GM08714 (cell line): Measurements from ENCODE around the gene SNRNP25.

Source experiments
- H3K4me3 ChIP-seq: fragments of 200-500 bp; sonication (Bioruptor generic); 2 replicates; pipeline ENCODE4 v1.5.1; 2014; ENCODE audit warnings: mild to moderate bottlenecking, low read length, inconsistent platforms
- ZNF274 ChIP-seq: IDR thresholded peaks from 2 replicates; pipeline ENCODE4 v1.6.1; 2012; ENCODE audit warnings: mild to moderate bottlenecking, low read depth, low read length

Gene SNRNP25

DNA sequence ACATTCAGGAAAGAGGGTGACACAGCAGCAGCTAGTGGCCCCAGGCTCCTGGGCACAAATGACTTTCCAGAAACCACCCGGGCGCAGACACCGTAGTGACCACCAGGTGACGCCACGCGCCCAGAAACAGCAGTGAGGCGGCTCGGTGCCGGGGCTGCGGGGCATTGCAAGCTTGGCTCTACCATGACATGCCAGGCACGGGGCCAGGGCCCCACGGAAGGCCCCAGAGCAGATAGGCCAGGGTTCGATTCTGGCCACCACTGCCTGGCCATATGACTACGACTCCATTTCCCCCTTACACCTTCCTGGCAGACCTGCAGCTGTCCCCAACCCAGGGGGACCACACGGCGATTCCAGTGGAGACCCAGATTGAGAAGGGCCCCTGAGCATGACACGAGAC lies 12.1 kb downstream of the SNRNP25 start:
- no peak overlapping the region for H3K4me3 ChIP-seq
- no peak for TF ChIP-seq ZNF274

DNA sequence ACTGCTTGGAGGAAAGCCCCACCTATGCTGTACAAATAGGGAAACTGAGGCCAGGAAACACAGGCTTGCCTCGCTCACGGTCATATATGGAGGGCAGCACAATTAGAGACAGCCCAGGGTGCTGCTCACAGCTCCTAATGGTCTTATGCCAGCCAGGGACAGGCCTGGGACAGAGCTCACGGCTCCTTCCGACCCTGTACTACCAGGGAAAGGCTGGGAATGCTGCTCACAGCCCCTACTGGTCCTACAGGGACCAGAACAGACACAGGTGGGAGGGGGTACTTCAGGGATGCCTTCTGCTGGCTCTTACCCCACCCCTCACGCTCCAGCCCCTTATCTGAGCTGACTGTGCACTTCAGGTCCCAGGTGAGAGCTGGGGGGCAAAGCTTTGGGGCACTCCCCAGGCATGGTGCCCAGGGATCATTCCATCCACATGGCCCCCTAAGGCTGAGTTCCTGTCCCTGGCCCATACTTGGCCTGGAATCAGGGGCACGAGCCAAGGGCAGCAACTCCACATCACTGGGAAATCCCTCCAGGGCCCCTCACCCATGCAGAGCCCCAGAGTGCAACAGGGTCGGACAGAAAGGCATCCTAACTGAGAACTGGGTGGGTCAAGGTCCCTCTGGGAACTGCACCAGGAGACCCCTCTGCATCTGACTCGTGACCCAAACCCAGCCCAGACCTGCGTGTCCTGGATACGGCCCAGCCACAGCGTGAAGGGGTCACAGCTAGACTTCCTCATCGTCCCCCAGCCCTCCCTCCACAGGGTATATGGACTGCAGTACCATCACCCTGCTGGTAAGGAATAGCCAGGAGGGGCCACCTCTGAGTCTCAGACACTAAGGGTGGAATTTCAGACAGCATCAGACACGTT lies 12.9 kb downstream of the SNRNP25 start:
- no peak overlapping the region for H3K4me3 ChIP-seq

DNA sequence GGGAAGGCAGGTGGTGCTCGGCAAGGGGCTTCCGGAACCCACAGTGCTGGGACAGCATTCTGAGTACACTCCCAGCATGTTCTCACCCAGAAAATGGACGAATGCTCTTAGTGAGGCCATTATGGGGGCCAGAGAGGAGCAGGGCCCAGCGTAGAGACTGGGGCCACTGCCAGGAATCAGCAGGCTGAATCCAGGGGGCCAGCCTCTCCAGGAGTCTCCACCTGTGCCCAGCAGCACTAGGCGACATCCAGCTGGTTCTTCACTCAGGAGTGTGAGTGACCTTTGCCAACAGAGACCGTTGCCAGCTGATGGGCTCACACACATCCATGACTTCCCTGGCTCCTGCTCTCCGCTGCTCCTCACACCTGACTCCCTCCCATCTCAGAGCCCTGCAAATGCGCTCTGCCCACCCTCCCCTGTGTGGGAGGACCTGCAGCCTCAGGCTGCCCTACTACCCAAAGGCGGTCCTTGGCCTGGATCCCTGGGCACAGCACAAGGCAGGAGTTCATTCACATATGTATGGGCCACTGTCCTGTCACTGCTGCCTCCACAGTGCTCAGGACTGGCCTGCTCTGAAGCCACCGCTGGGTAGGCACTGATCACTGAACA lies 13.7 kb downstream of the SNRNP25 start:
- no peak for TF ChIP-seq ZNF274
- no peak overlapping the region for H3K4me3 ChIP-seq

More for the DNA sequence above, 12.9 kb downstream of the SNRNP25 start:
- TF ChIP-seq ZNF274 = no peak

- TF ChIP-seq ZNF274 = no peak
Measured at GRCh38 chr16:67884-68789, 14.5 kb downstream of the SNRNP25 start.

DNA sequence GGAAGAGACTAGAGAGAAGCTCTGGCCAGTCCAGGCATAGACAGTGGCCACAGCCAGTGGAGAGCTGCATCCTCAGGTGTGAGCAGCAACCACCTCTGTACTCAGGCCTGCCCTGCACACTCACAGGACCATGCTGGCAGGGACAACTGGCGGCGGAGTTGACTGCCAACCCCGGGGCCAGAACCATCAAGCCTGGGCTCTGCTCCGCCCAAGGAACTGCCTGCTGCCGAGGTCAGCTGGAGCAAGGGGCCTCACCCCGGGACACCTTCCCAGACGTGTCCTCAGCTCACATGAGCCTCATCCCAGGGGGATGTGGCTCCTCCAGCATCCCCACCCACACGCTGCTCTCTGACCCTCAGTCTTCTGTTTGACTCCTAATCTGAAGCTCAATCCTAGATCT lies 15.6 kb downstream of the SNRNP25 start:
- H3K4me3 ChIP-seq = no peak overlapping the region
- no peak for TF ChIP-seq ZNF274

More at GRCh38 chr16:67884-68789, 14.5 kb downstream of the SNRNP25 start:
- H3K4me3 ChIP-seq = no peak overlapping the region

DNA sequence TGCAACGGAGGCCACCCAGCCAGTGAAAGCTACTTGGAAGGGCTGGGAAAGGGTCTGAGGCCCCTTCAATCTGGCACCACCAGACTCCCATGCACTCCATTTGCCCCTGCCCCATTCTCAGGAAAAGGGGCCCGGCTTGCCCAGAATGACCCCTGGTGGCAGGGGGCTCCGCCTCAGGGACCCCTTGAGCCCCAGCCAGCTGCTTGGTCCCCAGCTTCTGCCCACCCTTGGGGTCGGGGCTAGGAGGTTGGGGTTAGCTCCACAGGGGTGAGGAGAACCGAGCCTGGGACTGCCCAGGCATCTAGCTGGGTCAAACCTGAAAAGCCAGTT lies 17.5 kb downstream of the SNRNP25 start:
- no peak for TF ChIP-seq ZNF274
- no peak overlapping the region for H3K4me3 ChIP-seq

- no peak overlapping the region for H3K4me3 ChIP-seq
- no peak for TF ChIP-seq ZNF274
Measured at GRCh38 chr16:71540-72401, 18.1 kb downstream of the SNRNP25 start.

GRCh38 chr16:72561-73548 lies 19.2 kb downstream of the SNRNP25 start, which contains the start of gene RHBDF1:
RHBDF1 (minus strand) TSS chr16:72631; CDS start chr16:65015, 7,616 bp downstream.
- no peak for TF ChIP-seq ZNF274
- no peak within 1 kb of the TSS for H3K4me3 ChIP-seq

DNA sequence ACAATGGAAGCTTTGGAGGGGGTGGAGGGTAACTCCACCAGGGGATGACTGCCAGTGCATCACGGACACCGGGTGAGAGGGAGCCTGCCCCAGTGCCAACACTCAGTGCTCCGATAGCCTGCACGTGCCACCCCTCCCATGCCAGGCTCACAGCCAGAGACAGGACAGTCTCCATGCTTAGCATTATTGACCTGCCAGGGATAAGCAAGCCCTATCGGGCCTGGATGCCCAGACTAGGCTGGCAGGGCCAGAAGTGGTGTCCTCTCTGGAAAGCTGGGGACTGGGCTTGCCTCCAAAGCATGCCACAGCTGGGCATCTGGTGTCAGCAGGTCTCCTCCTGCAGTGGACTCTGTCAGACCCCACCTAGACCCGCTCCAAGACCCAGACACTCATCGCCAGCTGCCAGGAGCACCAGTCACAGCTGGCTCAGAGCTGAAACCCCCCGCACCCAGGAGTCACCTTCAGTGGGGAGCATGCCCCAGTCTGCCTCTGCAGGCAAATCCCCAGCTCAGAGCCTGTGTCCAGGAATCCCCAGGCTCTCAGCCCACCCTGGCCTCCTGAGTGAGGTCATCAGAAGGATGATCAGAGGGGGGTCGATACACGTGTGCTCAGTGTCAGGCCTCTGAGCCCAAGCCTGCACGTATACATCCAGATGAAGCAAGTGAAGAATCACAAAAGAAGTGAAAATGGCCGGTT lies 20.6 kb downstream of the SNRNP25 start:
- TF ChIP-seq ZNF274 = no peak
- no peak overlapping the region for H3K4me3 ChIP-seq

GRCh38 chr16:74747-75334 lies 21.2 kb downstream of the SNRNP25 start:
- H3K4me3 ChIP-seq = no peak overlapping the region
- no peak for TF ChIP-seq ZNF274
